ENCODE measurements around the gene CDK6.
"Not testable (repeated sequence)": the region's sequence is repeated elsewhere in the genome, so short reads cannot be mapped to it uniquely, and the experiment has no call there.

The CDK6 gene

GRCh38 chr7:92874567-92874966 is 38.2 kb upstream of the CDK6 start:
- H2AFZ ChIP-seq, result no peak overlapping the region
- no peaks in the 10 kb centered on the region for H3K4me1 ChIP-seq
- H3K27me3 ChIP-seq (ENCODE audit: control insufficient read depth, insufficient read depth, low read length), result no peaks in the 10 kb centered on the region
- no peaks in the 10 kb centered on the region for H3K9me3 ChIP-seq (ENCODE audit: control insufficient read depth, low read length)
- no peaks in the 10 kb centered on the region for H3K79me2 ChIP-seq
- H3K36me3 ChIP-seq (ENCODE audit: control insufficient read depth, insufficient read depth, low read length), result no peaks in the 10 kb centered on the region
- no peak overlapping the region for H3K27ac ChIP-seq
- H3K4me3 ChIP-seq (ENCODE audit: low read depth, low read length), result no peak overlapping the region
- no peak for TF ChIP-seq CTCF (IDR thresholded peaks at IDR 0.05)
- H3K9ac ChIP-seq, result no peak overlapping the region
- no peak overlapping the region for H3K4me2 ChIP-seq (ENCODE audit: low read length)

- no peaks in the 10 kb centered on the region for H3K79me2 ChIP-seq
- no peaks in the 10 kb centered on the region for H3K36me3 ChIP-seq (ENCODE audit: control insufficient read depth, insufficient read depth, low read length)
- H3K4me3 ChIP-seq (ENCODE audit: low read depth, low read length), result no peak overlapping the region
- TF ChIP-seq CTCF (IDR thresholded peaks at IDR 0.05), result no peak
- no peaks in the 10 kb centered on the region for H3K4me1 ChIP-seq
- no peaks in the 10 kb centered on the region for H3K27me3 ChIP-seq (ENCODE audit: control insufficient read depth, insufficient read depth, low read length)
- H3K9ac ChIP-seq, result no peak overlapping the region
- H3K27ac ChIP-seq, result no peak overlapping the region
- H2AFZ ChIP-seq, result no peak overlapping the region
- no peaks in the 10 kb centered on the region for H3K9me3 ChIP-seq (ENCODE audit: control insufficient read depth, low read length)
- no peak overlapping the region for H3K4me2 ChIP-seq (ENCODE audit: low read length)
Measured at GRCh38 chr7:92873776-92874175, 37.4 kb upstream of the CDK6 start.

- H3K36me3 ChIP-seq (ENCODE audit: control insufficient read depth, insufficient read depth, low read length), result no peaks in the 10 kb centered on the region
- no peak overlapping the region for H3K4me2 ChIP-seq (ENCODE audit: low read length)
- H3K4me1 ChIP-seq, result no peaks in the 10 kb centered on the region
- no peak overlapping the region for H3K9ac ChIP-seq
- no peak for TF ChIP-seq CTCF (IDR thresholded peaks at IDR 0.05)
- H3K27me3 ChIP-seq (ENCODE audit: control insufficient read depth, insufficient read depth, low read length), result no peaks in the 10 kb centered on the region
- H3K9me3 ChIP-seq (ENCODE audit: control insufficient read depth, low read length), result no peaks in the 10 kb centered on the region
- H3K27ac ChIP-seq, result no peak overlapping the region
- no peak overlapping the region for H3K4me3 ChIP-seq (ENCODE audit: low read depth, low read length)
- H2AFZ ChIP-seq, result no peak overlapping the region
- no peaks in the 10 kb centered on the region for H3K79me2 ChIP-seq
Measured at GRCh38 chr7:92872701-92873100, 36.3 kb upstream of the CDK6 start.

GRCh38 chr7:92868683-92869293 is 32.4 kb upstream of the CDK6 start:
- Histone ChIP-seq H3K4me2 (ENCODE audit: low read length) (no peak overlapping the region), H3K36me3 (ENCODE audit: control insufficient read depth, insufficient read depth, low read length) (no peaks in the 10 kb centered on the region), H3K9ac (no peak overlapping the region), H3K9me3 (ENCODE audit: control insufficient read depth, low read length) (no peaks in the 10 kb centered on the region), H3K79me2 (no peaks in the 10 kb centered on the region), H2AFZ (no peak overlapping the region), H3K4me3 (ENCODE audit: low read depth, low read length) (no peak overlapping the region), H3K27ac (no peak overlapping the region), H3K4me1 (no peaks in the 10 kb centered on the region), H3K27me3 (ENCODE audit: control insufficient read depth, insufficient read depth, low read length) (no peaks in the 10 kb centered on the region)
- no peak for TF ChIP-seq CTCF (IDR thresholded peaks at IDR 0.05)

- not testable (repeated sequence) for H3K79me2 ChIP-seq; H3K4me2 ChIP-seq (ENCODE audit: low read length); H3K27me3 ChIP-seq (ENCODE audit: control insufficient read depth, insufficient read depth, low read length); H3K4me3 ChIP-seq (ENCODE audit: low read depth, low read length); H3K9ac ChIP-seq; H2AFZ ChIP-seq; H3K9me3 ChIP-seq (ENCODE audit: control insufficient read depth, low read length); H3K27ac ChIP-seq; H3K36me3 ChIP-seq (ENCODE audit: control insufficient read depth, insufficient read depth, low read length); H3K4me1 ChIP-seq
Measured at GRCh38 chr7:92864169-92864568, 27.8 kb upstream of the CDK6 start.
